Loucy (cell line): ENCODE data around the gene TLNRD1.

Experiments
- CTCF ChIP-seq: fragments of 200-600 bp; sonication (generic); conservative IDR thresholded peaks from 2 replicates; pipeline ENCODE4 v1.5.1; 2014; ENCODE audit warnings: mild to moderate bottlenecking, antibody characterized with exemption, low read length
- EZH2phosphoT487 ChIP-seq: fragments of 200-600 bp; IDR thresholded peaks from 2 replicates; pipeline ENCODE4 v1.6.1; 2018; ENCODE audit warnings: antibody characterized with exemption, mild to moderate bottlenecking, moderate library complexity, borderline replicate concordance

GRCh38 chr15:80972276-80972675 lies 28.4 kb upstream of the TLNRD1 start:
- TF ChIP-seq EZH2phosphoT487 (no peak), CTCF (no peak)
